Measurements from ENCODE around the gene MAPKAP1. TPM values are rescaled to one million over a fixed set of nuclear protein-coding genes. Genes with fewer than 3 reads are reported as not detected.
A peak's percentile ranks its signal among the peaks of the same experiment; 100 is the strongest.

Gene MAPKAP1
- total and polyA plus RNA-seq, 4 donors, result 44.5 to 64.0 (median 62.6) TPM

DNA sequence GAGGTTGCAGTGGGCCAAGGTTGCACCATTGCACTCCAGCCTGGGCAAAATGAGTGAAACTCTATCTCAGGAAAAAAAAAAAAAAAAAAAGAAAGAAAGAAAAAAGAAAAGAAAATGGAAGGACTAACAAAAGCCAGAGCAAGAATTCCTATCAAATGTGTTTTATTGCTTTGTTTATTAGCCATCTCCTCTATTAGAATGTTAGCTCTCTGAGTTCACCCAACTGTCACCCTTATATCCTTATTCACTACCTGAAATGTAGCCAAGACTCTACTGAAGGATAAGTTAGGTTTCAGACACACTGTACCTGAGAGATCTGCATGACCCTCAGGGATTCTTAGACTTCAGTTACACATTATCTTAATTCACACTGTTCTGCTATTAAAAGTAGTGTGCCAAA is 177.9 kb downstream of the MAPKAP1 start:
- no peak overlapping the region for H3K4me3 ChIP-seq (ENCODE audit: low read depth, low read length)
- DNase-seq (ENCODE audit: low read depth in 4 of 6, low spot score in 6 of 6), result no peak
- H3K9me3 ChIP-seq (ENCODE audit: control insufficient read depth, insufficient read depth, low read length), result no peaks in the 10 kb centered on the region

DNA sequence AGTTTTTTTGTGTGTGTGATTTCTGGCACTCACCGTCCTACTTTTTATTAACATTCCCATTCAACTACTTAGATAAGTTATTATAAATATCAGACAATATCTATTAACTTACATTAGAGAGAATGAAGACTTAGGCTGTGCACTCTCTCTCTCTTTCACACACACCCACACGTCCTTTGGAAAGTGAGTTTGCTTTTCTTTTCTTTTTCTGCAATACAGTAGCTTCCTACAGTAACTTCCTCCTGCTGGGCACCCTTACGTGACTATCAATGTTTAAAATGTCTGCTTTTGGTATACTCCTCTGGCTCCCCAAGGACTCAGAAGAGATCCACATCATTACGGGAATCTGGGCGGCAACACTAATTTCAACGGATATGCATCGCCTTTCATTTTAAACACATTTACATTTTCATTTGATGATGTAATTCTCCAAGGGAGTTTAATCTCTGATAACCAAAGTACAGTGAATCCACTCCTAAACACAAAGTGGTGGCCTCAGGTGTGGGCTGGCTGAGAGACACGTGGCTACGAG is 179.5 kb downstream of the MAPKAP1 start:
- H3K27me3 ChIP-seq (ENCODE audit: control insufficient read depth, insufficient read depth, low read length), result no peaks in the 10 kb centered on the region
- DNase-seq (ENCODE audit: low read depth in 4 of 6, low spot score in 6 of 6), result no peak
- no peak overlapping the region for H3K4me3 ChIP-seq (ENCODE audit: low read depth, low read length)
- H3K4me1 ChIP-seq (ENCODE audit: control insufficient read depth, insufficient read depth, low read length), result peaks cover 14% of the 10 kb centered on the region
- H3K27ac ChIP-seq (ENCODE audit: low read depth, low read length), result no peak overlapping the region
- 83% methylated on average over 1 of the region's 9 CpGs for whole genome bisulfite sequencing (ENCODE audit: insufficient coverage)
- H3K36me3 ChIP-seq (ENCODE audit: control insufficient read depth, insufficient read depth, low read length), result no peaks in the 10 kb centered on the region
- H3K9me3 ChIP-seq (ENCODE audit: control insufficient read depth, insufficient read depth, low read length), result no peaks in the 10 kb centered on the region

More for the DNA sequence above, 177.9 kb downstream of the MAPKAP1 start:
- Histone ChIP-seq H3K27ac (ENCODE audit: low read depth, low read length) (no peak overlapping the region), H3K4me1 (ENCODE audit: control insufficient read depth, insufficient read depth, low read length) (peaks cover 12% of the 10 kb centered on the region), H3K36me3 (ENCODE audit: control insufficient read depth, insufficient read depth, low read length) (no peaks in the 10 kb centered on the region), H3K27me3 (ENCODE audit: control insufficient read depth, insufficient read depth, low read length) (no peaks in the 10 kb centered on the region)

DNA sequence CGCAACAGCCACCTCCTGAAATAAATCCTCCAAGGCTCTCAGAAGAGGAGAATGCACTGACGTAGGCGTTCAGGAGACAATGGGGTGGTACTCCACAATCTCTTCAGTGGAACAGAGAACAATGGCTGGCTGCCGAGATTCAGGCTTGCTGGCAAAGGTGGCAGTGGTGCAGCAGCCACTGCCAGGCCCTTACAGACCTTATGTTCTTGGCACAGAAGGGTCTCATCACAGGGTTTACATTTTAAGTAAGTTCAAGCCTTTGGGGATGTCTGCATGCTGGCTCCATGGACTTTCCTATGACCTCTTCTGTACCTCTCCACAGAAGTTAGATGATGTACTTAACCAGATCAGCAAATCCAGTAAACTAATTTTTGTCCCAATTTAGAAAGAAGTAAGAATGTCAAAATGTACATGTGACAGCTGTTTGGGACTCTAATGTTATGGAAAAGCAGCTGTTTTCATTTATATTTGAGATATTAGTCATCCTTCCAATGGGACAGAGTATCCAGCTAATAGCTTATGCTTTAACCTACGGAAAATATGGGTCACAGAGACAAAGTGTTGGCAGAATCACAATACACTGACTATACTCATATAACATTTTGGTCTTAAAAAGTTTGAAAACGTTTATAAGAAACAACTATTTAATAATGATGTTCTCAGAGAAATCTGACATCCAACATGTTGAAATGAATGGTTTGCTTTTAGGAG is 180.9 kb downstream of the MAPKAP1 start:
- H3K27me3 ChIP-seq (ENCODE audit: control insufficient read depth, insufficient read depth, low read length), result no peaks in the 10 kb centered on the region
- WGBS (ENCODE audit: insufficient coverage), result 39% methylated on average over 3 of the region's 6 CpGs
- H3K9me3 ChIP-seq (ENCODE audit: control insufficient read depth, insufficient read depth, low read length), result no peaks in the 10 kb centered on the region
- no peak overlapping the region for H3K27ac ChIP-seq (ENCODE audit: low read depth, low read length)
- peaks cover 14% of the 10 kb centered on the region for H3K4me1 ChIP-seq (ENCODE audit: control insufficient read depth, insufficient read depth, low read length)
- no peaks in the 10 kb centered on the region for H3K36me3 ChIP-seq (ENCODE audit: control insufficient read depth, insufficient read depth, low read length)
- H3K4me3 ChIP-seq (ENCODE audit: low read depth, low read length), result no peak overlapping the region
- no peak for DNase-seq (ENCODE audit: low read depth in 4 of 6, low spot score in 6 of 6)

DNA sequence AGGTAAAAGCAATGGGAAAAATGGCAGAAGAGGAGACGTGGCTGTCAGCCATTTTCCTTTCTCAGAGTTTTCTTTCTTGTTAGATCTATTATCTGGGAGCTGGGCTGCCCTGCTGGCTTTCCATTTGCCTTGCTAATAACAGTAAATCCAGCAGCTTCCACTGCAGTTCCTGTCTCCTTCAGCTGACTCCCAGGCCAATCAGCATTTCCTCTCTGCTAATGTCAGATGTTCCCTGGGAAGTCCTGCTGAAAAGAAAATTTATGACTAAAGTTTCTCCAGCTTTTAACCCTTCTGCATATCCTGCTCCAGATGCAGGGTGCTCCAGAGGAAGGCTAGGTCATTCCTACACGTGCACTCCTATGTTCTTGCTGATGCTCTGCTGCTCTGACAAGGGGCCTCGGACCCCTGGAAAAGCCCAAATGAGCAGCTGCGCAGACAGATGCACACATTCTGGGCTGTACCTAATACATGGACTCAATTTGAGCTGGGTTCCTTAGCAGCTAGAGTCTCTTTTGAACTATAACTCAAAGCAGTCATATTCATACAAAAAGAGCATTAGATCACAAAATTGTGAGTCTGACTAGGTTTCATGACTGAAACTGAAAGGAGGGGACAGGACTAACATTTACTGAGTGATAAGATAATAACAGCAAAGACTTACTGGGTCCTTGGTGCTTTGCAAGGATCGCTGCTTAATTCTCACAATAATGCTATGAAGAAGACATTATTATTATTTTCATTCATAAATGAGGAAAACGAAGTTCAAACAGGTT is 182.2 kb downstream of the MAPKAP1 start:
- Histone ChIP-seq H3K36me3 (ENCODE audit: control insufficient read depth, insufficient read depth, low read length) (no peaks in the 10 kb centered on the region), H3K9me3 (ENCODE audit: control insufficient read depth, insufficient read depth, low read length) (no peaks in the 10 kb centered on the region), H3K27me3 (ENCODE audit: control insufficient read depth, insufficient read depth, low read length) (no peaks in the 10 kb centered on the region), H3K27ac (ENCODE audit: low read depth, low read length) (peak overlapping the region; percentile 15), H3K4me3 (ENCODE audit: low read depth, low read length) (no peak overlapping the region), H3K4me1 (ENCODE audit: control insufficient read depth, insufficient read depth, low read length) (peaks cover 14% of the 10 kb centered on the region)
- 36% methylated on average over 4 of the region's 6 CpGs for WGBS (ENCODE audit: insufficient coverage)
- peak in 2 of 6 donors; percentile 47 to 86 for DNase-seq (ENCODE audit: low read depth in 4 of 6, low spot score in 6 of 6)

DNA sequence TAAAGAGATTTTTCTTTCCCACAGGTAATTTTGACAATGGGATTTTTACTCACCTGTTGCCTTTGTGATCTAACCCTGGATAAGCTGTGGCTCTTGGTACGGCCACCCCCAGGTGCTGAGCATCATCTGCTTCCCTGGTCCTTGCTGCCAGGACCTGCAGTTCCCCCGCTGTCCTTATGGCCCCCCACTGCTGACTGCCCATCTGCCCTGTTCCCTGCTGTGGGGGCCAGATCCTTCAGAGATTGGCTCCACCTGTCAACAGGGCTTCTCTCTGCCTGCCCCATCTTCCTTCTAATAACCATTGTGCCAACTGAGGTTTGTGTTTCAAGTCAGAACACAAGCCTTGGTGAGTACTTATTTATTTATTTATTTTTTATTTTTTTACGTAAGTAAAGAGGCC is 183.3 kb downstream of the MAPKAP1 start:
- 88% methylated on average over 2 of the region's 3 CpGs for WGBS (ENCODE audit: insufficient coverage)
- H3K27me3 ChIP-seq (ENCODE audit: control insufficient read depth, insufficient read depth, low read length), result no peaks in the 10 kb centered on the region
- no peaks in the 10 kb centered on the region for H3K36me3 ChIP-seq (ENCODE audit: control insufficient read depth, insufficient read depth, low read length)
- H3K27ac ChIP-seq (ENCODE audit: low read depth, low read length), result no peak overlapping the region
- H3K4me1 ChIP-seq (ENCODE audit: control insufficient read depth, insufficient read depth, low read length), result peaks cover 14% of the 10 kb centered on the region
- no peaks in the 10 kb centered on the region for H3K9me3 ChIP-seq (ENCODE audit: control insufficient read depth, insufficient read depth, low read length)
- H3K4me3 ChIP-seq (ENCODE audit: low read depth, low read length), result no peak overlapping the region
- no peak for DNase-seq (ENCODE audit: low read depth in 4 of 6, low spot score in 6 of 6)

DNA sequence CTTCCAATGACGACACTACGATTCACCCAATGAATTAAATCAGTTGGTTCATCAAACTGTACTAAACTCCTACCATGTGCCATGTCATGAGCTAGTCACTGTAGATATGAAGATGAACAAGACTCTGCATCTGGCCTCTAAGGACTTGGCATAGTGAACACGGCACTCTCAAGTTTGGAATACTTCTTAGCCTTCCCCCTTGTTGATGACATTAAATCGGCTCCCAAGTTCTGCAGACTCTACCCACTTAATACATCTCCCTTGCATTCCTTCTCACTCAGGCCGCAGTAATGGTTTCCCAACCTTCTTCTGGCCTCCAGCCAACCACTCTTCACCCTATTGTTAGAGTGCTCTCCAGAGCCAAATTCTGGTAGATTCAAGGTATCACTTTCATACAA is 184.7 kb downstream of the MAPKAP1 start:
- H3K27ac ChIP-seq (ENCODE audit: low read depth, low read length), result no peak overlapping the region
- no peak overlapping the region for H3K4me3 ChIP-seq (ENCODE audit: low read depth, low read length)
- H3K27me3 ChIP-seq (ENCODE audit: control insufficient read depth, insufficient read depth, low read length), result no peaks in the 10 kb centered on the region
- H3K9me3 ChIP-seq (ENCODE audit: control insufficient read depth, insufficient read depth, low read length), result no peaks in the 10 kb centered on the region
- DNase-seq (ENCODE audit: low read depth in 4 of 6, low spot score in 6 of 6), result no peak
- no peaks in the 10 kb centered on the region for H3K36me3 ChIP-seq (ENCODE audit: control insufficient read depth, insufficient read depth, low read length)
- WGBS (ENCODE audit: insufficient coverage), result 96% methylated on average over 3 of the region's 5 CpGs
- H3K4me1 ChIP-seq (ENCODE audit: control insufficient read depth, insufficient read depth, low read length), result peaks cover 14% of the 10 kb centered on the region

DNA sequence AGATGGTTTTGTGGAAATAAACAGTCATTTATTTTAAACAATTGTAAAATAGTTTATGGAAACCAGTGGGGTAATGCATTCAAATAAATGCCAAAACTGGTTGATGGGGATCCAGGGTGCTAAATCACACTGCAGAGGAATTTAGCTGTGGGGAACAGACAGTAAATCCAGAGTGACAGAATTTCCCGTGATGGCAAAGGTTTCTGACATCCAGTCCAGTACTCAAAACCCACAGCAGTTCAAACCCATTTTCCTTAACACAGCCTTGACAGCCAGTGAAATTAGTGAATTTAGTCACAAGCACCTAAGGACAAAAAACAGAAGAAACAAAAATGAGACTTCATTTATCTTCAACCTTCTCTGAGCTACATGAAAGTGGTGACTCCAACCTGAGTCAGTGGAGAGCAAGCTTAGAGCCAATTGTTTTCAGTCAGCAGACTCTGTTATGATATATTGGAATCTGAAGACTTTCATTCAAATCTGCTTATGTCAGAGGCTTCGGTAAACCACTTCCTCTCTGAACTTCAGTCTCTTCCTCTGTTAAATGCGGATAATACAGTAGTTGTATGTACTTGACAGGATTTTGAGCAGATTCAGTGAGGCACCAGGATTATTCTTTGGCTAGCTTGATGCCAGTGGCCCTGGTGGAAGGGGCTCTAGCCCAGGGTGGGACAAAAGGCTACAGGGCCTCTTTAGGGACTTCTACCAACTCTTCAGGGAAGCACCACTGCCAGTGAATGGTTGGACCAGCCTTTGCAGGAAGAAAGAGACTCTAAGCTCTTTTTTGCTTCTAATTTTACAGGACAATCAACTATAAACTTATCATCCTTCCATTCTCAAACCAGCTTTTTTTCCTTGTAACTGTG is 185.3 kb downstream of the MAPKAP1 start:
- no peaks in the 10 kb centered on the region for H3K36me3 ChIP-seq (ENCODE audit: control insufficient read depth, insufficient read depth, low read length)
- no peak overlapping the region for H3K4me3 ChIP-seq (ENCODE audit: low read depth, low read length)
- WGBS (ENCODE audit: insufficient coverage), result 63% methylated on average over 2 of the region's 3 CpGs
- DNase-seq (ENCODE audit: low read depth in 4 of 6, low spot score in 6 of 6), result no peak
- H3K4me1 ChIP-seq (ENCODE audit: control insufficient read depth, insufficient read depth, low read length), result peaks cover 14% of the 10 kb centered on the region
- no peaks in the 10 kb centered on the region for H3K27me3 ChIP-seq (ENCODE audit: control insufficient read depth, insufficient read depth, low read length)
- H3K27ac ChIP-seq (ENCODE audit: low read depth, low read length), result no peak overlapping the region
- no peaks in the 10 kb centered on the region for H3K9me3 ChIP-seq (ENCODE audit: control insufficient read depth, insufficient read depth, low read length)

DNA sequence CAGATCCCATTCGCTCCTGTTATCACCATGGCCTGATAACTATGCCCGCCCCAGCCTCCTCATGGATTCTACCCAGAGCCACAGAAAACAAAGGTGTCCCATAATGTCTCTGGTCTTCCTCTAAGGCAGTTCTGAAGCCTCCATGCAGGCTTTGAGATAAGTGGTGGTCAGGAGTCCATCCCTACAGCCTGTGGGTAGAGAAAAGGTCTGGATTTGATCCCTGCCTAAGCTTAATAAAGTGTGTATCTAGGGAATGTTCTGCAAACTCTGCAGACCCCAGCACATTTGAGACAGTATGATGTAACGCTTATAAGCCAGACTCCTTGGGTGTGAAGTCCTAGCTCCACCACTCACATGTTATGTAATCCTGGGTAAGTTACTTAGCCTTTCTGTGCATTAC is 187.3 kb downstream of the MAPKAP1 start:
- peaks cover 6% of the 10 kb centered on the region for H3K4me1 ChIP-seq (ENCODE audit: control insufficient read depth, insufficient read depth, low read length)
- no peaks in the 10 kb centered on the region for H3K36me3 ChIP-seq (ENCODE audit: control insufficient read depth, insufficient read depth, low read length)
- H3K27me3 ChIP-seq (ENCODE audit: control insufficient read depth, insufficient read depth, low read length), result no peaks in the 10 kb centered on the region
- 100% methylated on average over 1 of the region's 3 CpGs for WGBS (ENCODE audit: insufficient coverage)
- no peak overlapping the region for H3K4me3 ChIP-seq (ENCODE audit: low read depth, low read length)
- H3K27ac ChIP-seq (ENCODE audit: low read depth, low read length), result no peak overlapping the region
- DNase-seq (ENCODE audit: low read depth in 4 of 6, low spot score in 6 of 6), result no peak
- no peaks in the 10 kb centered on the region for H3K9me3 ChIP-seq (ENCODE audit: control insufficient read depth, insufficient read depth, low read length)

DNA sequence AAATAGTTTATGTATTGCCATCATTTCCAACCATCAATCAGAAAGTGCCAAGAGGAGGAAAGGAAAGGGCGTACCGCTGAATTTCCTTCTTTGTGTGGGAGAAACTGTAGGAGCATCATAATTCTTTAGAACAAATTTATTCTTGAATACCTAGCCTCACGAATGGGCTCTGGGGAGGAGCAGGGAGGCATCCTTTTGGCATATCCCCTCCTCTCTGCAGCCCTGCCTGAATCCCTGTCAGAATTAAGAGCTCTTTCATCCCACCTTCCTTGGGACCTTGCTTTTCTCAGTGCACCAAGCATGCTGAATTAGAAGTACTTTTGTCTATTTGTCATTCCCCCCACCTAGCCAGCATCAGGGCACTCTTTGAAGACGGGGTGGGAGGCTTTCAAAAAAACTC is 189.4 kb downstream of the MAPKAP1 start:
- H3K27me3 ChIP-seq (ENCODE audit: control insufficient read depth, insufficient read depth, low read length), result no peaks in the 10 kb centered on the region
- WGBS (ENCODE audit: insufficient coverage), result no CpG with 5 or more reads among the region's 4 CpGs
- no peaks in the 10 kb centered on the region for H3K36me3 ChIP-seq (ENCODE audit: control insufficient read depth, insufficient read depth, low read length)
- DNase-seq (ENCODE audit: low read depth in 4 of 6, low spot score in 6 of 6), result no peak
- no peak overlapping the region for H3K27ac ChIP-seq (ENCODE audit: low read depth, low read length)
- no peak overlapping the region for H3K4me3 ChIP-seq (ENCODE audit: low read depth, low read length)
- H3K4me1 ChIP-seq (ENCODE audit: control insufficient read depth, insufficient read depth, low read length), result peaks cover 11% of the 10 kb centered on the region
- no peaks in the 10 kb centered on the region for H3K9me3 ChIP-seq (ENCODE audit: control insufficient read depth, insufficient read depth, low read length)

Data from spinal cord (tissue), 10 donors.